GM21447 (cell line): ENCODE results near the gene PHLDB2.
A peak's percentile ranks its signal among the peaks of the same experiment; 100 is the strongest.

ENCODE experiments used
- ATAC-seq: cut with Tn5 transposase; IDR thresholded peaks from one replicate; pipeline ENCODE4 v1.9.1; 2021; ENCODE audit not compliant: unreplicated experiment

PHLDB2 gene

GRCh38 chr3:111956449-111956848, 97.4 kb downstream of the PHLDB2 start:
- ATAC-seq, result no peak

DNA sequence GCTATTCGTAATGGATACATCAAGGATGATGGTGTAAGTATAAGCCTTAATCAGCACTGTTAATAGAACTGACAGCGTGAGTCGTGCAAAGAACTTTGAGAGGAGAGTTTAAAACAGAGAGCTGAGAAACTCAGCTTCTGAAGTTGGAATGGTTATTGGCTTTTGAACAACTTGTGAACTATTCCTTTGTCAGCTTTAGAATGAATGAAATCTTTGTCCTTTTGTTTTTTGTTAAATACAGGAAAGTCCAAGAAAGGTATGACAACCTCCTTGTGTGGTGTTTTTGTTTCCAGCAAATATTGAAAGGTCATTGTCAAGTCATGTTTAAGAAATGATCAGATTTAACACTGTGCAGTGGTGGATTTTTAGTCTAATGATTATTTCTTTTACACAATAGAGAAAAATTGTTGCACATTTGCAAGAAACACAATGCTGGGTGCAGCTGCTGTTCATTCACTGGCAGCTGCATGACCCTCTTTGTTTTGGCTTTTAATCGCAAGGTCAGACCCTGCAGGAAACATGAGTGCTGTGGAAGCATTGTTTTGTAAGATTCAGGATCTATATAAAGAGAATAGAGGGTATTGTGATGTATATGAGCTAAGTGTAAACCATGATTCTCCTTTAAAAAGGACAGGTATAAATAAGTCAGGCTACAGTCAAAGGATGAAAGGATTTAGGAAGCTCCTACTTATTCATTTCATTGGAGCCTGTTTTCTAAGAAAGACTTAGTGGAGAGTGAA, 98.1 kb downstream of the PHLDB2 start:
- no peak for ATAC-seq

DNA sequence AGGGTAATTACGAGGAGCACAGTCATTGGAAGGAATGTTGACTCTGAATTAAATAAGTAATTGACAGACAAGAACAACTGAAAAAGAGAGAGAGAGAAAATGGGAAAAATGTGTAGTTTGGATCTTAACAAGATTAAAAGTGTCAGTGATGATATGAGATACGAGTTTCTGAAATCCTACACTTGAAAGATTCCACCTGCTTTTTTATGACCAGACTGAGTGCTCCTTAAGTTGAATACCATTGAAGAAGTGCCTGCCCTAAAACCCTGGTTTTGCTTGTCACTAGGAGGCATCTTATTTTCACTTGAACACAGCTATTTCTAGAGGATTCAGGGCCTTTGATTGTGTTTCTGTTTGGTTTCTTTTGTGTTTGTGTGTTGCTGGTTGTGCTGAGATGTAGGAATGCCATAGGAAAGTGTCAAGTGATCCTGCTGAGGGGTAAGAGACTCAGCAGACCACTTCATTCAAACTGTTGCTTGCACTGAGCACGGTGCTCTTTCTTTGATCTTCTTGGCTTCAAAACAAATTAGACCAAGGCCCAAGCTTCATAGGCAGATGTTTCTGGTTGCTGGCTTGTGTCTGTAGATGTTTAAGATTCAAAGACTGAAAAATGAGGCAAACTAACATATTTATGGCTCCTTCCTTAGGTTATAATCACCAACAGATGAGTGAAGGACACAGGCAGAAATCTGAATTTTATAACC, 102.5 kb downstream of the PHLDB2 start:
- ATAC-seq, result no peak

GRCh38 chr3:111963424-111963823, 104.4 kb downstream of the PHLDB2 start:
- ATAC-seq, result no peak

DNA sequence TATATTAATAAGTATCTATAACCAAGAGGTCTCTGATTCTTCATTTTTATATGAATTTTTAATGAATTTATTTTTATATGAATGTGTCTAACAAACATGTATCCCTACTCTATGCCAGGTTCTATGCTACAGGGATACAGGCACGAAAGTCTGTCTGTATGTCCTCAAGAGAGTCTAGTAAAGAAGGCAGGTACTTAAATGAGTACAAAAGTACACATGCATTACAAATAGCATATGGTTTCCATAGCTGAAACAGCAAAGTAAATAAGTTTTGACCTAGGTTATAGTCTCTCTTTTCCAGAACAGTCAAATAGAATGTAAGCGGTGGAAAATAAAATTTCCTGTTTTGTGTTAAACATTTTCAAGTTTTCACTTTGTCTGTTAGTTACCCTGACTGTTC, 106.4 kb downstream of the PHLDB2 start:
- no peak for ATAC-seq

GRCh38 chr3:111967068-111967467, 108.0 kb downstream of the PHLDB2 start:
- no peak for ATAC-seq

- peak; percentile 94 for ATAC-seq
Observed at GRCh38 chr3:111967651-111968274, 108.7 kb downstream of the PHLDB2 start.

DNA sequence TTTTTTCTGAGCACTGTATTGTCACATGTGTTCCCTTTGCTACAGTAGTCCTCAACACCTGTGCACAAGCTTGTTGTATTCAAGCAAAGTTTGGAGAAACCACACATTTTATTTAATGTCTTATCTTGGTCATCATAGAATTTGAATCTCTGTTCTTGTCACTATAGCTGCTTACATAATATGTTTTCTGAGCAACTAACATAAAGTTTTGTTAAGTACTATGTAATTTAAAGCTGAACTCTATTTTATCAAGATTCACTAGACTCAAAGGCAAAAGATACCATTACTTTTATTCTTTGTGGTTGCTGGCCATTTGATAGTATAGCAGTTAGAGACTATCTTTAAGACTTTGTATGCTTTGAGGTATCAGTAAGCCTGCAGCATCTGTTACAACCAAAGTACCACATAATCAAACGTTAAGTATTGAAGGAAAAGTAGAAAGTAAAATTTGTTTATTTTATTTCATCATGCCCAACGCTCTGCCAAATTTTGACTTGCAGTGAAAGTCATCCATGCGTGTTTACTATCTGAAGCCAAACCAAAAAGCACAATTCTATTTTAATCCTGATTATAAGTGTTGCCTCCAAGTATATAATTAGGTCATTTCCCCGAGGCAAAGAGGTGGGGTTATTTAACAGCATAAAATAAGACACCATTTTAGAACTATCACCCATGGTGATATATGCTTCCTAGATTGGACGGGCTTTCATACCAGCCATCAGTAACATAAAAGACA, 109.4 kb downstream of the PHLDB2 start:
- no peak for ATAC-seq

DNA sequence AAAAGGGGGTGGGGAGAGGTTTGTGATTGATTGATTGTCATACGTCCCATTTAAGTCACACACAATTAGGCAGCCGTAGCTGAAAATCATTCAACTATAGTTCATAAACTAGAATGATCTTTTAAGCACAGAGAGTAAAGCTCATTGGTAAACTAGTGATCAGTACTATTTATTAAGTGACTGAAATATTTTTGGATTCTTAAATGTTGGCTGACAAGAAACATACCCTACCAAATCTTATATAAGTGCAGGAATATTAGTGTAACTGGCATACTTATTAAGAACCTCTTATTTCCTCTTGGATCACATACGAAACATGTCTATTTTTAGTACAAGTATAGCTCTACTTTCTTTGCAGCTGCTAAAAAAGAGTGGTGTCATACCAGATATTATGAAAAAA, 111.3 kb downstream of the PHLDB2 start:
- ATAC-seq, result no peak

GRCh38 chr3:111971533-111972130, 112.6 kb downstream of the PHLDB2 start:
- ATAC-seq, result no peak

- no peak for ATAC-seq
Observed at GRCh38 chr3:111972891-111973290, 113.8 kb downstream of the PHLDB2 start.

- no peak for ATAC-seq
Observed at GRCh38 chr3:111975131-111975530, 116.1 kb downstream of the PHLDB2 start.

GRCh38 chr3:111976254-111976653, 117.2 kb downstream of the PHLDB2 start:
- ATAC-seq, result no peak

GRCh38 chr3:111978583-111979433, 119.7 kb downstream of the PHLDB2 start, which contains the start of gene ABHD10:
ABHD10 (plus strand) TSS chr3:111979026; CDS start chr3:111979062, 36 bp downstream.
- ATAC-seq, result peak; percentile 95

- ATAC-seq, result peak; percentile 40
Observed at GRCh38 chr3:111979434-111980038, 120.5 kb downstream of the PHLDB2 start.

- ATAC-seq, result no peak
Observed at GRCh38 chr3:111980716-111981456, 121.8 kb downstream of the PHLDB2 start.

- ATAC-seq, result no peak
Observed at GRCh38 chr3:111981457-111981763, 122.3 kb downstream of the PHLDB2 start.

- ATAC-seq, result no peak
Observed at GRCh38 chr3:111984636-111985298, 125.7 kb downstream of the PHLDB2 start.
